ENCODE results near the gene ATG4C. TPM values are rescaled to one million over a fixed set of nuclear protein-coding genes. Genes with fewer than 3 reads are reported as not detected.
"Not testable (repeated sequence)": the region's sequence is repeated elsewhere in the genome, so short reads cannot be mapped to it uniquely, and the experiment has no call there.

Gene ATG4C
- total and polyA plus RNA-seq, 2 of the 13 experiments (the other 11 are each of a cell fraction or from before 2014, with no cell fraction given), result 4.0 to 11.2 TPM

GRCh38 chr1:62762027-62762426 lies 21.9 kb upstream of the ATG4C start:
- ATAC-seq; H4K20me1 ChIP-seq (ENCODE audit: insufficient read depth, low read length); H2AFZ ChIP-seq (ENCODE audit: low read length); H3K27me3 ChIP-seq (ENCODE audit: control insufficient read depth in 1 of 2, insufficient read depth in 2 of 2, low read length in 2 of 2); H3K27ac ChIP-seq (ENCODE audit: extremely low read length, insufficient read depth, low read length); H3K9ac ChIP-seq (ENCODE audit: insufficient read depth, low read depth, low read length); POLR2A ChIA-PET; FAIRE-seq; DNase-seq (ENCODE audit: low spot score); H3K9me3 ChIP-seq (ENCODE audit: low read length); H3K79me2 ChIP-seq (ENCODE audit: insufficient read depth, low read length); H3K4me2 ChIP-seq (ENCODE audit: low read depth, low read length); H3K4me3 ChIP-seq (replicated peaks in 1 of 3; ENCODE audit: insufficient read depth in 1 of 3, low read depth in 2 of 3, low read length in 3 of 3); BruUV-seq (replicated peaks); H3K4me1 ChIP-seq (ENCODE audit: insufficient read depth, low read length); in situ Hi-C loops (cut with HindIII; ENCODE audit: extremely low pct_ligation_motif_present, low pct_unique_long_range_greater_than_20kb); CTCF ChIA-PET (ENCODE audit: low intra/inter-chr PET ratio, low total read pairs); H3K36me3 ChIP-seq (replicated peaks in 1 of 2; ENCODE audit: control insufficient read depth in 1 of 2, insufficient read depth in 2 of 2, low read length in 2 of 2); intact Hi-C loops (cut with micrococcal nuclease; ENCODE audit: unreplicated experiment): not testable (repeated sequence)
- 65% methylated on average over 4 of the region's 4 CpGs for WGBS (ENCODE audit: low lambda C conversion rate)
- TF ChIP-seq MAFK (conservative IDR thresholded peaks at IDR 0.05 in 1 of 2, IDR thresholded peaks at IDR 0.05 in 1 of 2; ENCODE audit: low read length in 2 of 2) (peak; percentile 41 to 62; a peak in 3 of 4 replicates), MAFF (IDR thresholded peaks at IDR 0.05; ENCODE audit: low read depth, low read length) (0 out of 2 replicates have a peak, but pooled peaks have one; percentile 57)

DNA sequence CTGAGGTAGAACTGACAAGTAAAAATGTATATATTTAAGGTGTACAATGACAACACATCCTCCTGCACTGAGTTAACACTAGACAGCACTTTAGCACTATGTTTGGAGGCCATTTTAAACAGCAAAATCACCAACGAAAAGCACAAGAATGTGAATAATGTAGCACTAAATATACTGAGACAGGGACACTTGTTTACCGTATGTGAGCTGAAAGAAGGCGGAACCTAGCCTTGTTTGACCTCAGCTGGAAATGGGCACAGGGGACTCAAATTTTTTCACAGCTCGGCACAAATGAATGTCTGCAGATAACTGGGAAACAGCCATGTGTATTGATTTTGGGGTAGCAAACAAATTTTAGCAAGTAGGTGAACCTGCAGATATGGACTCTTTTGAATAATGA lies 18.0 kb upstream of the ATG4C start:
- ATAC-seq (peak; percentile 31; the same call in 1 of the 3 replicates), FAIRE-seq (no peak), DNase-seq (ENCODE audit: low spot score) (no peak)
- Histone ChIP-seq H2AFZ (ENCODE audit: low read length) (peak overlapping the region; percentile 66), H3K79me2 (ENCODE audit: insufficient read depth, low read length) (no peaks in the 10 kb centered on the region), H3K4me3 (replicated peaks in 1 of 3; ENCODE audit: insufficient read depth in 1 of 3, low read depth in 2 of 3, low read length in 3 of 3) (no peak overlapping the region), H3K27me3 (ENCODE audit: control insufficient read depth in 1 of 2, insufficient read depth in 2 of 2, low read length in 2 of 2) (no peaks in the 10 kb centered on the region), H3K27ac (ENCODE audit: extremely low read length, insufficient read depth, low read length) (no peak overlapping the region), H3K9ac (ENCODE audit: insufficient read depth, low read depth, low read length) (no peak overlapping the region), H3K9me3 (ENCODE audit: low read length) (no peaks in the 10 kb centered on the region), H3K4me1 (ENCODE audit: insufficient read depth, low read length) (peaks cover 9% of the 10 kb centered on the region), H4K20me1 (ENCODE audit: insufficient read depth, low read length) (no peaks in the 10 kb centered on the region), H3K4me2 (ENCODE audit: low read depth, low read length) (peak overlapping the region; percentile 50), H3K36me3 (replicated peaks in 1 of 2; ENCODE audit: control insufficient read depth in 1 of 2, insufficient read depth in 2 of 2, low read length in 2 of 2) (no peaks in the 10 kb centered on the region)
- in situ Hi-C loops (cut with HindIII; ENCODE audit: extremely low pct_ligation_motif_present, low pct_unique_long_range_greater_than_20kb) (no loop called here), intact Hi-C loops (cut with micrococcal nuclease; ENCODE audit: unreplicated experiment) (no loop called here)
- TF ChIP-seq ZMYM3 (CRISPR knock-in tag; IDR thresholded peaks at IDR 0.05) (peak; percentile 25; the same call in 1 of the 2 replicates), ZNF629 (CRISPR knock-in tag; conservative IDR thresholded peaks at IDR 0.05) (peak; percentile 89), PRMT3 (CRISPR knock-in tag; IDR thresholded peaks at IDR 0.05; ENCODE audit: borderline replicate concordance, low read depth) (no peak), RFX3 (CRISPR knock-in tag; IDR thresholded peaks at IDR 0.05) (no peak), HMGXB3 (CRISPR knock-in tag; IDR thresholded peaks at IDR 0.05; ENCODE audit: borderline replicate concordance) (no peak)
- ChIA-PET POLR2A (no interaction called here), CTCF (ENCODE audit: low intra/inter-chr PET ratio, low total read pairs) (no interaction called here)
- 15% methylated on average over 4 of the region's 4 CpGs for WGBS (ENCODE audit: low lambda C conversion rate)
- BruUV-seq (replicated peaks), result no TSS peak

GRCh38 chr1:62768551-62768950 lies 15.4 kb upstream of the ATG4C start:
- POLR2A ChIA-PET; H3K27me3 ChIP-seq (ENCODE audit: control insufficient read depth in 1 of 2, insufficient read depth in 2 of 2, low read length in 2 of 2); FAIRE-seq; ATAC-seq; CTCF ChIA-PET (ENCODE audit: low intra/inter-chr PET ratio, low total read pairs); H4K20me1 ChIP-seq (ENCODE audit: insufficient read depth, low read length); BruUV-seq (replicated peaks); H2AFZ ChIP-seq (ENCODE audit: low read length); in situ Hi-C loops (cut with HindIII; ENCODE audit: extremely low pct_ligation_motif_present, low pct_unique_long_range_greater_than_20kb); H3K79me2 ChIP-seq (ENCODE audit: insufficient read depth, low read length); H3K9me3 ChIP-seq (ENCODE audit: low read length); H3K4me3 ChIP-seq (replicated peaks in 1 of 3; ENCODE audit: insufficient read depth in 1 of 3, low read depth in 2 of 3, low read length in 3 of 3); DNase-seq (ENCODE audit: low spot score); H3K9ac ChIP-seq (ENCODE audit: insufficient read depth, low read depth, low read length); H3K4me1 ChIP-seq (ENCODE audit: insufficient read depth, low read length); intact Hi-C loops (cut with micrococcal nuclease; ENCODE audit: unreplicated experiment); H3K27ac ChIP-seq (ENCODE audit: extremely low read length, insufficient read depth, low read length); H3K36me3 ChIP-seq (replicated peaks in 1 of 2; ENCODE audit: control insufficient read depth in 1 of 2, insufficient read depth in 2 of 2, low read length in 2 of 2); H3K4me2 ChIP-seq (ENCODE audit: low read depth, low read length): not testable (repeated sequence)
- WGBS (ENCODE audit: low lambda C conversion rate), result 59% methylated on average over 11 of the region's 11 CpGs
